ENCODE measurements around the gene CD164L2.
"Not testable (repeated sequence)": the region's sequence is repeated elsewhere in the genome, so short reads cannot be mapped to it uniquely, and the experiment has no call there.

The CD164L2 gene

DNA sequence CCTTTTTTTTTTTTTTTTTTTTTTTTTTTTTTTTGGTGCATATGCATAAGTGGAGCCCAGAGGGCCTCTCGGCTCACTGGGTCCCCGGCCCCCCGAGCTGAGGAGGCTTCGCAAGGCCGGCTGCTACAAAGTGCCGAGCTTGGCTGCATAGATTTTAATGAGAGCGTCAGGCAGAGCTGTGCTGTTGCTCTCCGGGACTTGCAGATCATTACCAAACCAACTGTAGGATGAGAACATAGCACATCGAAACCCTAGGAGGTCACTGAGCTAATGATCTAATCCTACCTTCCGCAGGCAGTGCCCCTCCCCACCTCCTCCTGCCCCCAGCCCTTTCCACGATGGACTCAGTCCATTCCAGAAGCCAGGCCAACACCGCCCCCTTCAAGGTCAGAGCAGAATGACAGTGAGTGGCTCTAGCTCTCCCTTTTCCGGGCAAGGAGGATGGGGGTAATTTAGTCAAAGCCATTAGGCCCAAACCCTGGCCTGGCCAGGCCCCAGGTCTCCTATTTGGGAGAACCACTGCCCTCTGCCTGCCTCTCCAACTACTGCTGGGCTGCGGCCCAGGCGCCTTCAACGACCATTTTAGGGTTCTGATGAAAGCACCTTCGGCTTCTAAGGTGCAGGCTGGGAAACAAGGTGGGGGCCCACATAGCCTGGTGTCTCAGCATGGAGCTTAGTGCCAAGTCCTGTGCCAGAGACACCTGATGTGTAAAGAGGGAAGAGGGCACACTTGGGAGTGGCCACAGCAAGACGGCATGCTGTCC is 22.6 kb upstream of the CD164L2 start:
- DNase-seq; intact Hi-C loops (cut with DNase I): not testable (repeated sequence)

DNA sequence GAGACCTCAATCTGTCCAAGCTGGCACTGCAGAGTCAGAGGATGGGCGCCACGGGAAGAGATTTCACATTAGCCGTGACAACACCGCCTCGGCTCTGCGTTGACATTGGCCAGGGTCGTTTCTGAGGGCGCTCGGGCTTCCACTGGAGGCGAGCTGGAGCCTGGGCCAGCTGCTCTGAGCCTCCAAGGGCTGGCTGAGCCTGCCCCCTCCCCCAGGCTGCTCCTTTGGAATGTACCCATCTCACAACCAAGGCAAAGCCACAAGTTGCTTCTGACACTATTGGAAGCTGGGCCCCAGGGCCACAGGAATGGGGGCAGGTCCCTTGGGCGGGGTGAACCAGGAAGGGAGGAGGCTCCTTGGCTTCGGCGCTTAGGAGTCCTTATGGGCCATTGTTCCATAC is 21.9 kb upstream of the CD164L2 start:
- no peak for DNase-seq
- intact Hi-C loops (cut with DNase I) = no loop called here

DNA sequence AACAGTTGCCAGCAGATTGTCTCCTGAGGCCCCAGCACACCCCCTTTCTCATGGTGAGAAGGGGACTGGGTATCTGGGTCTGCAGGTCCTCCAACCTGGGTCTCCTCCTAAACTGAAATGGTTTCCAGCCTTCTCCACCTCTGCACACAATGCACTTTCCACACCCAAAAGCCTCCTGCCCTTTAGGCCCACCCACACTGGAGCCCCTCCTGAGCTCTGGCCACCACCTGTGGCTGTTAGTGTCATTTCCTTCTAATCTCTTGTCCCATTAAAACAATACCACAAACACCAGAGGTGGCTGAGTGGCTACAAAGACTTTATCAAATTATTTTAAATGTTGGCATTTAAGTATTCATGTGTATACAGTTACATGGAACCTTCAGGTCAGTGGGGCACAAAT is 20.8 kb upstream of the CD164L2 start:
- DNase-seq = peak in 1 of 10 donors; percentile 15
- intact Hi-C loops (cut with DNase I) = loop anchor here (5.0 kb wide), 1 partner anchor 203 kb away; no protein-coding TSS in a partner anchor

DNA sequence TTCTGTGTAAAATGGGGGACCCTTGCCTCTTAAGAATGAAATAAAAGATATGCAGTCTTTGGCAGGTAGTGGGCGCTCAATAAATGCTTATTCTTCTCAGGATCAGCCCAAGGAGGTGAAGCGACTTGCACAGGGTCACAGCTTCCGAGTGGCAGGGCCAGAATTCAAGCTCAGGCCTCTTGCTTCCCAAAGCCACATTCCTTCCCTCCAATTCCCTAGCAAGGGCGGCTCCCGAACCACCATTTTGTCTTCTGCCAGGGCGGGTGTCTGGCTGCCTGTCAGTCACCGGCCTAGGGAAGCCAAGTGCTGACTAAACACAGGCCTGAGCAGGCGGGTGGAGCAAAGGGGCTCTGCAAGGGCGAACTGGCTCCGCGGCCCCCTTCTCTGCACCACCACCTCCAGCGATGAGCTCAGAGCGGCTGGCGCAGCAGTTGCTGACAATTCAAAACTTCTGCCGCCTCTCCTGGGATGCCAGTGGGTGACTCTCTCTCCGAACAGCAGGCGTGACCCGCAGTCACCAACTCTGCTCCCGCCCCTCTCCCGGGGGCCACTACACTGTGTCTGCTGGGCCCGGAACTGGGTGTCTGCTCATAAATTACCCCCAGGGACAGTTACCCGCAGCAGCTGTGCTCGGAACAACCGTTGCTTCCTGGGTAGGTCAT is 20.1 kb upstream of the CD164L2 start:
- intact Hi-C loops (cut with DNase I) = loop anchor here (5.0 kb wide), 1 partner anchor 204 kb away; no protein-coding TSS in a partner anchor
- peak in 4 of 10 donors; percentile 17 to 80 (median 23) for DNase-seq

DNA sequence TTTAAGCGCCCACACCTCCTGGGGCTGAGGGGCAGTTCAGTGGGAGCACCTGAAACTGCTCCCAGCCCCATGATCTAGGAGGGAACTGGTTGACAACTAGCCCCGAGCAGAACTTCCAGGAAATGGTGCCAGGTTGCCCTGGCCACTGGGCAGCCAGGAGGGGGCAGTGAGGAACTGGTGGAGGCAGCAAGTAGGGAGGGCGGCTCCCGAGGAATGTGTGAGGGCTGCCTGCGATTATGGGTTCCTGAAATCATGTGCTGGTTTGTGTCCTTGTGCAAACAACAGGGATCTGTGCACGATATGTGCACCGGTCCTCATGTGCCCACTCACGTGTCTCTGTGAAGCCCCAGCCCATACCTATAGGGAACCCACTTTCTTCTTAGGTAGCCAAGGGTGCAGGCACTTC is 19.2 kb upstream of the CD164L2 start:
- intact Hi-C loops (cut with DNase I) = loop anchor here (5.0 kb wide), 1 partner anchor 205 kb away; no protein-coding TSS in a partner anchor
- peak; percentile 44 to 95 (median 71) for DNase-seq

DNA sequence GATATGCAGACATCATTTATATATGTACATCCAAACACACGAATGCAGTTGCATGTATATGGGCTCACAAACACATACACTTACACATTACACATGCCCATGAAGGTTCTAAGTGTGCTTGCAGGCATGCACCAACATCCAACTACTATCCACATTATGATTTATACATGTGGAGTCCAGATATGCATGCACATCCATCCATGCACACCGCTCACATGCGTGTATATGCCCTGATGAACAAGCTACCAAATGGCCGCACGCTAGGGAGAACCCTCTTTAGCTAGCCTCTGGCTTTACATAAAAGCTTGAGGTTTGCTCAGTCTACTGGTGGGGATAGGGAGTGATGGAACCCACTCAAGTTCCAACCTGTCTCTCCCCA is 17.8 kb upstream of the CD164L2 start:
- intact Hi-C loops (cut with DNase I) = loop anchor here (5.0 kb wide), 1 partner anchor 206 kb away; no protein-coding TSS in a partner anchor
- DNase-seq = peak in 1 of 10 donors; percentile 15

DNA sequence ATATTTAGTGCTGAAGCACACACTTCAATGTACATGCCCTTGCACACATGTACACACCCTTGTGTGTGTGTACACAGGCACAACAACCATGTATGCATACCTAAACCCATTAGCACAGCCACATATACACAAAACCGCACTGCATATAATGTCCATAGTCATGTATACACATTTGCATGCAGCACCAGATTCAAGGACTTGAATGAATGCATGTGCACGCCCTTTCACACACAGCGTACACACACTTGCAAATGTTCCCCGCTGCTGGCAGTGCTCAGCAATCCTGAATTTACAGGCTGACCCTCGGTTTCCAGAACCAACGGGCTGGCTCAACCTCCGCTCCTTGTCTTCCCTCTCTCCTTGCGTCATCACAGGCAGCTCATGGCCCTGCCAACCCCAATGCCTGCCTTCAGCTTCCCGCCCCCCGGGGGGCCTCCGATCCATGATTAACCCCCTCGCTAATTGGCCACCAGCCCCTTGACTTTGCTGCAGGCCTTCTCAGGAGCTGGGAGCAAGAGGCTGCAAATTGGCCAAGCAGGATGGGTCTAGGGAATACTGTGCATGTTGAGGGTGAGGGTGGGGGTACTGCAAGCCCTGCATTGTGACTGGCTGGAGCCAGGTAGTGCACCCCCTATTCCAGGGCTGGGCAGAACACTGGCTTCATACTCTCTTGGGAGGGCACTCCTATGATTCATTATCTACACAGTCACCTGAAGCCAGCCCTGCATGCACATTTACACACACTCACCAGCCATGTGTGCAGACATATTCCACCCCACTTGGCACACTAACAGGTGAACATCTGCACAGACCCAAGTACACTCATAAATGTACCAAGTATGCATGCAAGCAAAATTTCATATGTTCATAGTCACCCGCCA is 17.2 kb upstream of the CD164L2 start:
- intact Hi-C loops (cut with DNase I) = loop anchor here (5.0 kb wide), 1 partner anchor 207 kb away; no protein-coding TSS in a partner anchor
- DNase-seq = peak in 2 of 10 donors; percentile 35 to 63

DNA sequence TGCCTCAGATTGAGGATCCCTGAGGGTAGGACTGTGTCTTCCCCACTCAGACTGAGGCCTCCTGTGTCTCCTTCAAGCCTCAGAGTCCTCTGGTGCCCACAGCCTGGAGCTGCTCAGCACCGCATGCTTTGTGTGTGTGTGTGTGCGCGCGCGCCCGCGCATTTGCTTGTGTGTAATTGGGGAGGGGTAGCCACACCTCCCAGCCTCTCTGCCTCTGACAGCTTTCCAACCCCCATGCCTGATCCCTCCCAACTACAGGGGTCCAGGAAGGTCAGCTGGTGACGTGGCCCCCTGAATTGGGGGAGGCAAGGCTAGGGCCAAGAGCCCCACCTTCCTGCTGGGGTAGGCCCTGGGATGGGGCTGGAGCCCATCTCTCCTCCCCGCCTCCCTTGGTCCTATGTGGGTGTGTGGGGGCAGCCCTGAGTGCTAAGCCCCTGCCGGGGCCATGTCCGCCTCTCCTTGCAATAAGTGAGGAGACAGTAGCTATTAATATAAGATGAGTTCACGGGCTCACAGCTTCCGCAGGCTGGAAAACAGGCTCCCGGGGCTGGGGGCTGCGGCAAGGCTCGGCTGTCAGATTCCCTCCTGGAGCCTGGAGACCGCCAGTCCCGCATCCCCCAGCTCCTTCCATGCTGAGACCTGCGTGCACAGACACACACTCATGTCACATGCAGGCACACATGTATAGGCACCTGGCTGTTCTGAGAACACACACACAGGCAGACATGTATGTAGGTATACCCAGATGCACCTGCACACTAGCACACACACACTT is 16.3 kb upstream of the CD164L2 start:
- intact Hi-C loops (cut with DNase I) = loop anchor here (5.0 to 10.0 kb wide), 2 partner anchors 208 to 265 kb away; no protein-coding TSS in a partner anchor
- peak in 3 of 10 donors; percentile 10 to 77 (median 35) for DNase-seq

DNA sequence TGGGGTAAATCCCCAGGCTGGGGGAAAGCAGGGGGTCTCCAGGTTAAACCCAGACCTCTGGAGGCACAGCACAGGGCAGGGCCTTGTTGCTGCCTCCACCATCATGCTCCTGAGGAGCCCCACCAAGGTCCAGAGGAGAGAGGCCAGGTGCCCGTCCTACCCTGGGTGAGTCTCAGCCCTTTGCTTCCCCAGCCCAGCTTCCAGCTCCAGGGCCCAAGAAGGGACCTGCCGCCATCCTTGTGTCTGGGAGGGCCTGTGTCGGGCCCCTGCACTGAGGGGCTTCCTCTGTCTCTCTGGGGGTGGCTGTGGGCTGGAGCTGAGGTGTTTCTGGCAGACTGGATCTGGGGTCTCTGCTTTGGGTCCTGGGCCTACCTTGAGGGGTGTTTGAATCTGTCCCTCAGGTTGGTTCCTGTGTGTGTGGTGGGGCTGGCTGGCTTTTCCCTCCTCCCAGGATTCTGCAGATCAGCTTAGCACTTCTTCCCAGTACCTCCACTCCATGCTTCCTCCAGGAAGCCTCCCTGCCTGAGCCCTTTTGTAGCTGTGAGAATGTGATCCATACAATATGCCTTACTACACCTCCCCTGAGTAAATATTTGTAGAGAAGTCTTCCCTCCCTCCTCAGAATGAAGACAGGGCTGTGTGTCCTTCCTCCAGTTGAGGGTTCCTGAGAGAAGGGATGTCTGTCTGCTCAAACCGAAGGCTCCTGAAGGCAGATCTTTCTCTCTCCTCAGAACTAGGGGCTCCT is 15.4 kb upstream of the CD164L2 start:
- DNase-seq = peak in 3 of 10 donors; percentile 16 to 44 (median 22)

DNA sequence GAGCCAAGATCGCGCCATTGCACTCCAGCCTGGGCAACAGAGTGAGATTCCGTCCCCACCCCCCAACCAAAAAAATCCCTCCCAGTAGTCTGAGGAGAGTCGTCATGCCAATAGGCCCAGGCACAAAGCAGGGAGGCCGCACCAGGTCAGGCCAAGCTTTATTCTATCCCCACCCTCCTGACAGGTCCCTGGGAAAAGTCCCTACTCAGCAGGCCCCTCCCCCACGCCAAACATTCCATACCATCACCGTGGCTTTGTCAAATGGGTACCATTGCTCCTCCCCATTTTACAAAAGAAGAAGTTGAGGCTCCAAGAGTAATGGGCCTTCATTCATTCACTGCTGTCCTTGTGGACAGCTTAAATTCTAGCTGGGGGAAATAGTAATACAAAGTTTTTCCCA is 14.6 kb upstream of the CD164L2 start:
- peak in 1 of 10 donors; percentile 14 for DNase-seq
- intact Hi-C loops (cut with DNase I) = loop anchor here (10.0 kb wide), 1 partner anchor 267 kb away; no protein-coding TSS in a partner anchor

More for the DNA sequence above, 15.4 kb upstream of the CD164L2 start:
- intact Hi-C loops (cut with DNase I) = loop anchor here (10.0 kb wide), 1 partner anchor 266 kb away; no protein-coding TSS in a partner anchor

DNA sequence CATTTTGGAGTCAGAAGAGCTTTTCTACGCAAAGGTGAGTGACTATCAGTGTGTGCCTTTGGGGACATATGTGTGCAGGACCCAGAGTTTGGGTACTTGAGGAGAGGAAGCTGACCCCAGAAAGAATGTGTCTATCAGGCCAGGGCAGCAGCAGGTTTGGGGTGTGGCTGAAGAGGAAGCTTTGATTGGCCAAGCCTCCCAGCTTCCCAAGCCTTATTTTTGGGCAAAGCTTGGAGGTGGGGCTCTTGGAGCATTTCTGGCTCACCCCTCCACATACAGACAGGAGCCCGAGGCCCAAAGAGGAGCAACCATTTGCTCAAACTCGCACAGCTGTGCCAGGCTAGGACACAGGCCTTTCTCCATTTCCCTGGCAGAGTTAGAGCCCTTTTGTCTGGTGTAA is 14.0 kb upstream of the CD164L2 start:
- intact Hi-C loops (cut with DNase I) = loop anchor here (10.0 kb wide), 1 partner anchor 268 kb away; no protein-coding TSS in a partner anchor
- DNase-seq = peak in 2 of 10 donors; percentile 22 to 39

DNA sequence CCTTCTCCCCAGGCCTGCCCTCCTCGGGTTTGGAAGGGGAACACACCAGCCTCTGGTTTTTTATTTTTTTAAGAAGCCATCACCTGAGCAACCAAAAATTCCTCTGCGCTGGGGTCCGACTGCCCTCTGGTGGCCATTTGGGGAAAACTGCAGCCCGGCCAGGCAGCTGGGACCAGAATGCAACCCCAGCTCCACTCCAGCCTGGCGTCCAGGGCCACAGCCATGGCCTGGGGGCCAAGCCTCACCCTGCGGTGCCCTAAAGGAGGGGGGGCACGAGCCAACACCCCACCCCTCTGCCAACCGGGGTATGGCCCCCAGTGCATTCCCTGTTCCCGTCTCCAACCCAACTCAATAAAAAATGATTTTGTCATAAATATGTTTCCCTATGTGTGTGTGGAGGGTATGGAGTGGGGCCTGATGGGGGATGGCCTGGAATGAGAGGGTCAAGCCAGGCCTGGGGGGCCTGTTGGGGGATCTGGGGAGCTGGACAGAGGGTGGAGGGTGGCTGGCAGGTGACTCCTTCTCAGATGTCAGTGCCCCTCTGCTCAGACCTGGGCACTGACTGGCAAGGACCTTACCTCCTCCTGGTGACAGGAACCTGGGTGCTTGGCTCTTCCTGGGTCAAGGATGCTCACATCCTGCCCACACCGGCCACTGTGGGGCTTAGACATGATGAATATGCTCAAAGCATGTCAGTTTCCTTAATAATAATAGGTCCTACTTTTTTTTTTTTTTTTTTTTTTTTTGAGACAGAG is 12.5 kb upstream of the CD164L2 start:
- peak; percentile 59 to 96 (median 76) for DNase-seq
- intact Hi-C loops (cut with DNase I) = loop anchor here (1.0 to 10.0 kb wide), 2 partner anchors 94 to 269 kb away; no protein-coding TSS in a partner anchor

DNA sequence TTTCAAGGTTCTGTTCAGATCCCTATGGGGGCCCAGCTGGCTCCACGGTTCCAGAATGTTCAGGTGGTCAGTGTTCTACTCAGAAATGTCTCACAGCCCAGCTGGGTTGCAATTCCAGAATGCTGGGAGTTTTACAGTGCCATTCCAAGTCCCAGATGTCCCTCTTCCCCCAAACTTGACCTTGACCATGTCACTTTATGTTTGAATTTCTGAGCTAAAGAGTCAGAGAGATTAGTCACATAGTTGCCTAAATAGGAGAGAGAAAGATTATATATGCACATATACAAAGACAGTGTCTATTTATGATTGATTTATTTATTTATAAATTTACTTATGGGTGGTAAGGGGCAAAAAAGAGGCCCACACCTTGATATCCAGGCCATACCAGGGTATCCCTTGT is 11.8 kb upstream of the CD164L2 start:
- peak in 2 of 10 donors; percentile 23 to 36 for DNase-seq
- intact Hi-C loops (cut with DNase I) = loop anchor here (1.0 to 10.0 kb wide), 2 partner anchors 94 to 270 kb away; no protein-coding TSS in a partner anchor

DNA sequence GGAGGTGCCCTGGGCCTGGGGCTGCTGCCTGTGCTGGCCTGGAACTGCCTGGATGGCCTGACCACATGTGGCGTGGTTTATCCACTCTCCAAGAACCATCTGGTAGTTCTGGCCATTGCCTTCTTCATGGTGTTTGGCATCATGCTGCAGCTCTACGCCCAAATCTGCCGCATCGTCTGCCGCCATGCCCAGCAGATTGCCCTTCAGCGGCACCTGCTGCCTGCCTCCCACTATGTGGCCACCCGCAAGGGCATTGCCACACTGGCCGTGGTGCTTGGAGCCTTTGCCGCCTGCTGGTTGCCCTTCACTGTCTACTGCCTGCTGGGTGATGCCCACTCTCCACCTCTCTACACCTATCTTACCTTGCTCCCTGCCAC is 11.1 kb upstream of the CD164L2 start:
- intact Hi-C loops (cut with DNase I) = loop anchor here (10.0 kb wide), 1 partner anchor 271 kb away; no protein-coding TSS in a partner anchor

DNA sequence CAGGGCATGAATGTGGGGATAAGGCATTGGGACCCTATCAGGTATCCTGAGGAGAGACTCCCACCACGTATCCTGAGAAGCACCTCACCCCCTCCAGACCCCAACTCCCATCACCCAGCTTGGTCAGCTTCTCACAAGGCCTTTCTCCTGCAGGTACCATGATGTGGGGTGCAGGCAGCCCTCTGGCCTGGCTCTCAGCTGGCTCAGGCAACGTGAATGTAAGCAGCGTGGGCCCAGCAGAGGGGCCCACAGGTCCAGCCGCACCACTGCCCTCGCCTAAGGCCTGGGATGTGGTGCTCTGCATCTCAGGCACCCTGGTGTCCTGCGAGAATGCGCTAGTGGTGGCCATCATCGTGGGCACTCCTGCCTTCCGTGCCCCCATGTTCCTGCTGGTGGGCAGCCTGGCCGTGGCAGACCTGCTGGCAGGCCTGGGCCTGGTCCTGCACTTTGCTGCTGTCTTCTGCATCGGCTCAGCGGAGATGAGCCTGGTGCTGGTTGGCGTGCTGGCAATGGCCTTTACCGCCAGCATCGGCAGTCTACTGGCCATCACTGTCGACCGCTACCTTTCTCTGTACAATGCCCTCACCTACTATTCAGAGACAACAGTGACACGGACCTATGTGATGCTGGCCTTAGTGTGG is 10.6 kb upstream of the CD164L2 start:
- peak in 3 of 10 donors; percentile 57 to 80 (median 76) for DNase-seq
- intact Hi-C loops (cut with DNase I) = loop anchor here (10.0 kb wide), 1 partner anchor 271 kb away; no protein-coding TSS in a partner anchor

More for the DNA sequence above, 11.1 kb upstream of the CD164L2 start:
- peak in 3 of 10 donors; percentile 71 to 85 (median 72) for DNase-seq

DNA sequence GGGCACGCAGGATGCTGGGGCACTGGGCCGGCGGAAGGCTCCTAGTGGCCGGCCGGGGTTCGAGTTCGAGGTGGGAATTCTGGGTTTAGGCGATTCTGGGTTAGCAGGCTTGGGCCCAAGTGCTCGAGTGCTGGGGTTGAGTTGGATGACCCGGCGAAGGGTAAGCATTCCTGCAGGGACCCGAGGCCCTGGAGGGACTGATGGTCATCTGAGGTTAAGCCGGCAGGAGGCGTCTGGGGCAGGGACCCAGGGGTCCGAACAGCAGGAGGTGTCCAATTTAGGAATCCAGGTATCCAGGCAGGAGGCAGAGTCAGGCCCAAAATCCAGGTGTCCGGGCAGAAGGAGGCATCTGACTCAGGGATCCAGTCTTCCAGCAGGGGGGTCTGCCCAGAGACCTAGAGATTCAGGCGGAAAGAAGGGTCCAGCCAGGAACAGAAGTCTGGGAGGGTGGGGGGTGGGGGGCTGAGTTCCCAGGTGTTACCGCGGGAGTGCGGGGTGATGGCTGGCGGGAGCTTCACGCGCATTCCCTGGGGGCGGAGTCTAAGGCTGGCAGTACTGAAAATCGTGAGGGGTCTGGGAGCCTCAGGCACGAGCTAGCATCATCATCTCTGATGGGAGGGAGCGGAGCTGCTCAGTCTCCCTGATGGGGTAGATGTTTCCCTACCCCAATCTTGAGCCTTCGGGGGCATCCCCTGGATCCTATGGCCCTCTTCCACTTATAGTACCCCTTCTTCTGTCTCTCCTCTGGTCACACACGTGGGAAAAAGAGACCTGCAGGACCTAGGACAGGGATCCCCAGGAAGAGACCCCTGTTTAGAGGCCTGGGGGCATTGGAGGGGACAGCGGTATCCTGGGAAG is 9.9 kb upstream of the CD164L2 start:
- intact Hi-C loops (cut with DNase I) = loop anchor here (10.0 kb wide), 1 partner anchor 272 kb away; no protein-coding TSS in a partner anchor
- DNase-seq = peak in 3 of 10 donors; percentile 39 to 82 (median 65)

Data from posterior cingulate gyrus (tissue), 11 donors.